ENCODE data around the gene NOP56.

- no peak for TF ChIP-seq CTCF (IDR thresholded peaks at IDR 0.05; ENCODE audit: low read depth, low read length, missing input control)
- TF ChIP-seq EGR1 (IDR thresholded peaks at IDR 0.05; ENCODE audit: low read depth in 2 of 2) = no peak
- TF ChIP-seq REST (IDR thresholded peaks at IDR 0.05) = no peak
- no peak for TF ChIP-seq YY1 (IDR thresholded peaks at IDR 0.05)
- no peak for TF ChIP-seq JUND (IDR thresholded peaks at IDR 0.05)
- no peak for TF ChIP-seq ATF3 (IDR thresholded peaks at IDR 0.05)
- TF ChIP-seq TAF1 (conservative IDR thresholded peaks at IDR 0.05) = no peak
Observed at GRCh38 chr20:2610326-2610725, 42.1 kb upstream of the NOP56 start.
